Hematopoietic multipotent progenitor cell treated with erythropoietin and hydrocortisone succinate and interleukin-3 and kit ligand, for 17 days (in vitro differentiated cells): ENCODE measurements around the gene SALL2.
A peak's percentile ranks its signal among the peaks of the same experiment; 100 is the strongest.

Experiments
- DNase-seq: peaks from one replicate; pipeline ENCODE4 v3.0.0-alpha.2; 2015; ENCODE audit warnings: low spot score

Gene SALL2

GRCh38 chr14:21476925-21477681, 49.0 kb downstream of the SALL2 start, which contains the start of the genes RAB2B and TOX4:
RAB2B (minus strand) TSS chr14:21476959; CDS start chr14:21476872, 87 bp downstream.
TOX4 (plus strand) TSS chr14:21477195; CDS start chr14:21477279, 84 bp downstream.
- DNase-seq, result peak; percentile 98

- no peak for DNase-seq
Measured at GRCh38 chr14:21476523-21476924, 49.6 kb downstream of the SALL2 start.

GRCh38 chr14:21475767-21476522, 50.2 kb downstream of the SALL2 start:
- peak; percentile 36 for DNase-seq
